OCI-LY1 (cell line): Measurements from ENCODE around the gene CTNND2.
A peak's percentile ranks its signal among the peaks of the same experiment; 100 is the strongest.

Experiments used
- H2AFZ ChIP-seq: fragments of 200-600 bp; sonication (generic), shearing (Covaris generic); 2 replicates; pipeline ENCODE4 v1.6.0; 2014; ENCODE audit warnings: antibody characterized with exemption, mild to moderate bottlenecking, low read length
- H3F3A ChIP-seq: fragments of 200-600 bp; sonication (generic), shearing (Covaris generic); 2 replicates; pipeline ENCODE4 v1.6.0; 2014; ENCODE audit warnings: mild to moderate bottlenecking, antibody characterized with exemption, low read length, moderate library complexity; ENCODE audit not compliant: insufficient read depth
- H3K27ac ChIP-seq: fragments of 200-600 bp; sonication (generic); 2 replicates; pipeline ENCODE4 v1.5.1; 2014; ENCODE audit warnings: low read length, mixed run types, mild to moderate bottlenecking, low read depth; ENCODE audit not compliant: poor library complexity, severe bottlenecking
- H3K27me3 ChIP-seq: fragments of 200-600 bp; sonication (generic); 2 replicates; pipeline ENCODE4 v1.6.0; 2014; ENCODE audit warnings: antibody characterized with exemption, mild to moderate bottlenecking, low read length, moderate library complexity; ENCODE audit not compliant: insufficient read depth
- H3K36me3 ChIP-seq: fragments of 200-600 bp; sonication (generic); 2 replicates; pipeline ENCODE4 v1.6.1; 2014; ENCODE audit warnings: mild to moderate bottlenecking, antibody characterized with exemption, low read length, moderate library complexity, mixed read lengths; ENCODE audit not compliant: insufficient read depth
- H3K4me1 ChIP-seq: fragments of 200-600 bp; sonication (generic); 2 replicates; pipeline ENCODE4 v1.5.1; 2014; ENCODE audit warnings: mild to moderate bottlenecking, low read length, moderate library complexity; ENCODE audit not compliant: insufficient read depth, severe bottlenecking
- H3K4me2 ChIP-seq: fragments of 200-600 bp; sonication (generic), shearing (Covaris generic); 2 replicates; pipeline ENCODE4 v1.6.1; 2014; ENCODE audit warnings: low read length
- H3K4me3 ChIP-seq: fragments of 200-600 bp; sonication (generic); 2 replicates; pipeline ENCODE4 v1.5.1; 2014; ENCODE audit warnings: low read length, low read depth, mild to moderate bottlenecking, mixed read lengths; ENCODE audit not compliant: poor library complexity, severe bottlenecking
- H3K79me2 ChIP-seq: fragments of 200-600 bp; shearing (Covaris generic); 2 replicates; pipeline ENCODE4 v1.6.1; 2016; ENCODE audit warnings: mixed run types, low read length, mixed read lengths; ENCODE audit not compliant: insufficient read depth
- H3K9ac ChIP-seq: fragments of 200-600 bp; sonication (generic), shearing (Covaris generic); 2 replicates; pipeline ENCODE4 v1.6.1; 2014; ENCODE audit warnings: mild to moderate bottlenecking, low read length, mixed read lengths
- H3K9me2 ChIP-seq: fragments of 200-600 bp; sonication (generic), shearing (Covaris generic); 2 replicates; pipeline ENCODE4 v1.6.1; 2014; ENCODE audit warnings: low read depth, mild to moderate bottlenecking, low read length, mixed read lengths
- H3K9me3 ChIP-seq: fragments of 200-600 bp; shearing (Covaris generic); 2 replicates; pipeline ENCODE4 v1.6.1; 2014; ENCODE audit warnings: low read length, mixed read lengths
- H4K20me1 ChIP-seq: fragments of 200-600 bp; sonication (generic), shearing (Covaris generic); 2 replicates; pipeline ENCODE4 v1.6.0; 2016; ENCODE audit warnings: mild to moderate bottlenecking, low read length; ENCODE audit not compliant: insufficient read depth
- CTCF ChIP-seq: fragments of 200-600 bp; sonication (generic), shearing (Covaris generic); IDR thresholded peaks from 2 replicates; pipeline ENCODE4 v1.5.1; 2017; ENCODE audit warnings: mild to moderate bottlenecking, antibody characterized with exemption, low read length, moderate library complexity, mixed read lengths
- EZH2 ChIP-seq: fragments of 200-600 bp; sonication (generic), shearing (Covaris generic); IDR thresholded peaks from 2 replicates; pipeline ENCODE4 v1.8.0; 2017; ENCODE audit warnings: borderline replicate concordance, mixed run types, mild to moderate bottlenecking, antibody characterized with exemption, low read length, moderate library complexity, mixed read lengths

CTNND2 gene

DNA sequence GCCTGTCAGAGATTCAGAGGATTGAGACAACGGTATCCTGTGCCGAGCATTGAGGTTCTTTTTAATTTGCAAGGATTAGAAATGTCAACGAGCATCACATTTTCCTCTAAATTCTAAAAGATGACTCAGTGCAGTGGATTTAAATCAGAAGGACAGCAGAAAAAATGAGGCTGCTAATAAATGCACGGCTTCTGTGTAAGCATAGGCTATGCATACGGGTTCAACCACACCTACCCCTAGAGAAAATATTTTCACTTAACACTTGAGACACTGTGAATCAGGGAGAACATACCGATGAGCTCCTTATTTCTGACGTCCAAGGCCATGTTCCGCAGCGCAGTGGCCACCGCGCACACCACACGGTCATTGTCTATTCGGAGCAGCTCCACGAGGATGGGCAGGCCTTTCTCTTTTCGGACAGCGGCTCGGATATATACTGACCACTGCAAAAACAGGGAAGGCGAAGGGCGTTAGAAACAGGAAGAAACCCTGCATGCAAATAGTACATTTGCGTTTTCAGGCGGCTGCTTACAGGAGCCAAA is 821.8 kb downstream of the CTNND2 start:
- H3K9ac ChIP-seq: no peak overlapping the region

GRCh38 chr5:11076945-11077613 is 827.2 kb downstream of the CTNND2 start:
- Histone ChIP-seq H4K20me1 (no peaks in the 10 kb centered on the region), H3F3A (no peaks in the 10 kb centered on the region), H3K79me2 (no peaks in the 10 kb centered on the region), H3K27ac (no peak overlapping the region), H3K27me3 (no peaks in the 10 kb centered on the region), H3K4me2 (no peak overlapping the region), H3K9ac (no peak overlapping the region), H3K9me3 (no peaks in the 10 kb centered on the region), H3K9me2 (no peaks in the 10 kb centered on the region), H3K4me3 (no peak overlapping the region), H3K4me1 (no peaks in the 10 kb centered on the region), H3K36me3 (no peaks in the 10 kb centered on the region), H2AFZ (no peak overlapping the region)
- TF ChIP-seq CTCF: no peak
- no peak for TF ChIP-seq EZH2

More for the DNA sequence above, 821.8 kb downstream of the CTNND2 start:
- H3K9me3 ChIP-seq: no peaks in the 10 kb centered on the region
- TF ChIP-seq CTCF (no peak), EZH2 (no peak)
- no peaks in the 10 kb centered on the region for H3K36me3 ChIP-seq
- H3K9me2 ChIP-seq: no peaks in the 10 kb centered on the region
- no peak overlapping the region for H3K27ac ChIP-seq
- no peaks in the 10 kb centered on the region for H3K79me2 ChIP-seq
- no peaks in the 10 kb centered on the region for H3F3A ChIP-seq
- H3K4me3 ChIP-seq: no peak overlapping the region
- H3K4me1 ChIP-seq: no peaks in the 10 kb centered on the region
- H3K27me3 ChIP-seq: no peaks in the 10 kb centered on the region
- no peaks in the 10 kb centered on the region for H4K20me1 ChIP-seq
- H2AFZ ChIP-seq: no peak overlapping the region
- H3K4me2 ChIP-seq: no peak overlapping the region

DNA sequence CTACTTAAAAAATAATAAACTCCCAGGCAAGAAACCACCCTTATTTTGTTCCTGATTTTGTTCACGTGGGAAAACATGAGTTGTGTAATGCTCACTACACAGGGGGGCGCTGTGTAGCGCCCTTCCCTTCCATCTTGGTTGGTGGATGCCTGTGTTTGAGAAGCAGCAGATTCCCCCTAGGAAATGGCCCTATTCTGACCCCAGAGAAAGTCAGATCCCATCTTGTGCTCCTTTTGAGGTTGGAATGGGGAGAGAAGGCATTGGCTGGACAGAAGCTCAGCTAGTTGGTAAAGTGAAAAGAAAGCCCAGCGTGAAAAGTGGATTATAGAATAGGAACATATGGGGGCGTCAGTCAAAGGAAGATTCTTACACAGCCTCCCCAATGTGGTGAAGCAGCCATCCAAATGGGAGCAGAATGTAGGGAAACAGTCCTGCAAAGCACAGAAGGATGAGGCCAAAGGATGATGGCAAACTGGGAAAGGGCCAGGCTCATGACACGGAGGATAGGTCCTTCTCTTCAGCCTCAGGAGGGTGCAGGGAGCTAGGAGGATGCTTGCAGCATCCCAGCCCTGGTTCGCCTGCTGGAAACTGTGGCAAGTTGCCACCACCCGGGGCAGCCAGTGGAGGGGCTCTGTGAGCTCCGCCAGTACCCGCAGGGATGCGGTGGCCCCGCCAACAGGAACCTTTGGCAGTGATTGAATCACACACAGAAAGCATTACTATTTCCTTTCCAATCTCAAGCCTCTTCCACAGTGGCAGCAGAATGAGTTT is 829.0 kb downstream of the CTNND2 start:
- no peaks in the 10 kb centered on the region for H3K9me3 ChIP-seq
- TF ChIP-seq EZH2: no peak
- TF ChIP-seq CTCF: peak; percentile 36; the same call in 1 of the 2 replicates
- H3K4me2 ChIP-seq: no peak overlapping the region
- no peaks in the 10 kb centered on the region for H3K27me3 ChIP-seq
- H3K36me3 ChIP-seq: no peaks in the 10 kb centered on the region
- no peak overlapping the region for H3K27ac ChIP-seq
- H3K4me3 ChIP-seq: no peak overlapping the region
- H3F3A ChIP-seq: no peaks in the 10 kb centered on the region
- H3K79me2 ChIP-seq: no peaks in the 10 kb centered on the region
- H3K9me2 ChIP-seq: no peaks in the 10 kb centered on the region
- no peaks in the 10 kb centered on the region for H4K20me1 ChIP-seq
- no peak overlapping the region for H2AFZ ChIP-seq
- no peak overlapping the region for H3K9ac ChIP-seq
- H3K4me1 ChIP-seq: no peaks in the 10 kb centered on the region
